Thoracic aorta (tissue), 2 donors: ENCODE data around the gene REEP6. TPM values are rescaled to one million over a fixed set of nuclear protein-coding genes. Genes with fewer than 3 reads are reported as not detected.

ENCODE experiments used
- ATAC-seq: fragments of 150-250 bp; one replicate; pipeline ENCODE4 v1.8.0; 2017; ENCODE audit warnings: low read depth; ENCODE audit not compliant: insufficient number of reproducible peaks, low FRiP score
- DNase-seq: peaks from one replicate; pipeline ENCODE4 v3.0.0-alpha.2; 2020; ENCODE audit warnings: low spot score
- H3K27ac ChIP-seq, 2 donors: fragments of 200-600 bp; sonication (generic); 1 replicate in 1 of 2; 2 replicates in 1 of 2; pipeline ENCODE4 v1.5.1; 2016; ENCODE audit warnings: mild to moderate bottlenecking in 2 of 2, moderate library complexity in 2 of 2
- H3K27me3 ChIP-seq: fragments of 200-600 bp; sonication (generic); replicated peaks from 2 replicates; pipeline ENCODE4 v1.6.0; 2016; ENCODE audit warnings: mild to moderate bottlenecking; ENCODE audit not compliant: insufficient read depth
- H3K36me3 ChIP-seq: fragments of 200-600 bp; sonication (generic); one replicate; pipeline ENCODE4 v1.5.1; 2016
- H3K4me1 ChIP-seq, 2 donors: fragments of 200-600 bp; sonication (generic); 1 replicate in 1 of 2; 2 replicates in 1 of 2; pipeline versions ENCODE4 v1.5.1 to v1.6.0; 2016; ENCODE audit warnings: low read depth in 2 of 2, mild to moderate bottlenecking in 1 of 2; ENCODE audit not compliant: control insufficient read depth in 1 of 2
- H3K4me3 ChIP-seq: fragments of 200-600 bp; sonication (generic); 2 replicates; pipeline ENCODE4 v1.5.1; 2016; ENCODE audit warnings: mild to moderate bottlenecking
- H3K9me3 ChIP-seq: fragments of 200-600 bp; sonication (generic); 2 replicates; pipeline ENCODE4 v1.5.1; 2016
- total RNA-seq, 2 donors: library from RNA; depleted of rRNA; stranded (reverse); fragments of >200 nt; gene quantifications; one replicate each; pipeline versions ENCODE4 v1.1.0 to v1.2.3, GENCODE V29; 2016
- TF ChIP-seq, protein P1 (sequence below): fragments of 200-600 bp; sonication (generic); IDR thresholded peaks from one replicate; pipeline ENCODE4 v1.5.1; 2019; ENCODE audit warnings: antibody characterized with exemption

The REEP6 gene
- total RNA-seq, 2 donors from 2014 or later = 0.35 to 1.6 TPM

DNA sequence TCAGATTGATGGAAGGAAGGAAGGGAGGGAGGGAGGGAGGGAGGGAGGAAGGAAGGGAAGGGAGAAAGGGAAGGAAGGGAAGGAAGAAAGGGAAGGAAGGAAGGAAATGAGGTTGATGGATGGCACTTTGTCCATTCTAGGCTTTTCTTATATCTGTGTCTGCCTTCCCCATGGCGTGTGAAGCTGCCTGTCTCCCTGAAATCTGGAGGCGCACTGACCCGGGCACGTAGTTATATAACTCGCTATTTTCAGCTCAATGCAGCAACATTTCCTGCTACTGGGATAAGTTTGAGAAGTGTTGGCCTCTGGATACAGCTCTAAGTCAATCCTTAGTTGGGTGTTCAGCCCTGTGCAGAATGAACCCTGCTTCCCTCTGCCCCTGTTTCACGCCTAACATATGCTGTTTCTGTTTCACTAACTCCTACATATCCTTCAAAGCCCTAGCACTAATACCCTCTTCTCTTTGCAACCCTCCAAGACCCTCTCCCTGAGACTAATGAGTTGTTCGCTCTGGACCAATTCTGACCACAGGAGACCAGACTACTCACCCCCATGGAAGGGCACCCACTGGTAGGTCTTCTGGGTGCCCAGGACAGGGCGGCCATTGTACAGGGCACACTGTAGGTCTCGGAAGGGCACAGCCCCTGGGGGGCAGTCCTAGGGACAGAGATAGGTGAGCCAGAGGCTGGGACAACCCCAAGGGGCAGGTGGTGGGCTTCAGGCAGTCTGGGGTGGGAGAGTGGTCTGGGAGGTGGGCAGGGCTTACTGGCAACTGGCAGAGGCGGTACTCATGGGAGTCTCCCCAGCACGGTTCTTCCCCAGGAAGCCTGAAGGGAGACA lies 18.8 kb downstream of the REEP6 start:
- H3K36me3 ChIP-seq = no peaks in the 10 kb centered on the region
- peak overlapping the region in 1 of 2 donors; percentile 68 for H3K27ac ChIP-seq
- TF ChIP-seq, protein P1, sequence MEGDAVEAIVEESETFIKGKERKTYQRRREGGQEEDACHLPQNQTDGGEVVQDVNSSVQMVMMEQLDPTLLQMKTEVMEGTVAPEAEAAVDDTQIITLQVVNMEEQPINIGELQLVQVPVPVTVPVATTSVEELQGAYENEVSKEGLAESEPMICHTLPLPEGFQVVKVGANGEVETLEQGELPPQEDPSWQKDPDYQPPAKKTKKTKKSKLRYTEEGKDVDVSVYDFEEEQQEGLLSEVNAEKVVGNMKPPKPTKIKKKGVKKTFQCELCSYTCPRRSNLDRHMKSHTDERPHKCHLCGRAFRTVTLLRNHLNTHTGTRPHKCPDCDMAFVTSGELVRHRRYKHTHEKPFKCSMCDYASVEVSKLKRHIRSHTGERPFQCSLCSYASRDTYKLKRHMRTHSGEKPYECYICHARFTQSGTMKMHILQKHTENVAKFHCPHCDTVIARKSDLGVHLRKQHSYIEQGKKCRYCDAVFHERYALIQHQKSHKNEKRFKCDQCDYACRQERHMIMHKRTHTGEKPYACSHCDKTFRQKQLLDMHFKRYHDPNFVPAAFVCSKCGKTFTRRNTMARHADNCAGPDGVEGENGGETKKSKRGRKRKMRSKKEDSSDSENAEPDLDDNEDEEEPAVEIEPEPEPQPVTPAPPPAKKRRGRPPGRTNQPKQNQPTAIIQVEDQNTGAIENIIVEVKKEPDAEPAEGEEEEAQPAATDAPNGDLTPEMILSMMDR = no peak
- no peak for DNase-seq
- peaks cover 3 to 24% of the 10 kb centered on the region in 2 donors for H3K4me1 ChIP-seq
- no peak for ATAC-seq
- no peaks in the 10 kb centered on the region for H3K27me3 ChIP-seq
- no peaks in the 10 kb centered on the region for H3K9me3 ChIP-seq
- H3K4me3 ChIP-seq = no peak overlapping the region

DNA sequence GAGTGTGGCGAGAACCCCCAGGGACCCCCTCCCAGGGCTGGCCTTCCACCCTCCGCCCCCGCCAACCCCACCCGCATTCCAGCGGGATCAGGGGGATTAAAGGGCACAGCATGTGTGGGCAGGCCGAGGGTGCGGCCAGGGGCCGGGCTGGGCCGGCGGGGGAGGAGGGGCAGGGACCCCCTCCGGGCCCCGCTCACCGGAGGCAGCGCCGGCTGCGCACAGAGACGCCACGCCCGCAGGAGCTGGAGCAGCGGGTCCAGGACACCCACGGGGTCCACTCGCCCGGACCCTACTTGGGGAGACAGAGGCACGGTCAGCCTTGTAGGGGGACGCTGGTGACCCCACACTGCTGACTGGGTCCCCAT lies 19.4 kb downstream of the REEP6 start:
- Histone ChIP-seq H3K36me3 (no peaks in the 10 kb centered on the region), H3K27me3 (no peaks in the 10 kb centered on the region), H3K4me1 (peaks cover 3 to 24% of the 10 kb centered on the region in 2 donors), H3K9me3 (no peaks in the 10 kb centered on the region), H3K4me3 (no peak overlapping the region), H3K27ac (no peak overlapping the region)
- DNase-seq (no peak), ATAC-seq (no peak)
- TF ChIP-seq, protein P1 = no peak

DNA sequence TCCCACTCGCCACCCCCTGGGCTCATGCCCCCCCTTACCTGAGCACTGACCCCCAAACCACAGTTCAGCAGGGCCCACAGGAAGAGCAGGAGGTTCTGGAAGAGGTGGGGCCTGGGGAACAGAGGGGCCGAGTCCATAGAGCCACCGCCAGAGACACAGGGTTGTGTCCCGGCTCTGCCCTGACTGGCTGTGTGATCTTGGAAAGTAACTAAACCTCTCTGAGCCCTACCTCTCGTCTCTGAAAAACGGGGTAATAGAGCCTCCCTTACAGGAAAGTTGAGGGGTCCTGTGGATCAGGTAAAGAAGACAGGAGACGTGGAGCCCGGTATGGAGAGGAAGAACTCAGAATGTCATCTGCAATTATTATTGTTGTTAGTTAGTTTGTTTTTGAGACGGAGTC lies 19.8 kb downstream of the REEP6 start:
- Histone ChIP-seq H3K27ac (no peak overlapping the region), H3K4me1 (peaks cover 3 to 24% of the 10 kb centered on the region in 2 donors), H3K9me3 (no peaks in the 10 kb centered on the region), H3K36me3 (no peaks in the 10 kb centered on the region), H3K4me3 (no peak overlapping the region), H3K27me3 (no peaks in the 10 kb centered on the region)
- DNase-seq (no peak), ATAC-seq (no peak)
- TF ChIP-seq, protein P1 = no peak

DNA sequence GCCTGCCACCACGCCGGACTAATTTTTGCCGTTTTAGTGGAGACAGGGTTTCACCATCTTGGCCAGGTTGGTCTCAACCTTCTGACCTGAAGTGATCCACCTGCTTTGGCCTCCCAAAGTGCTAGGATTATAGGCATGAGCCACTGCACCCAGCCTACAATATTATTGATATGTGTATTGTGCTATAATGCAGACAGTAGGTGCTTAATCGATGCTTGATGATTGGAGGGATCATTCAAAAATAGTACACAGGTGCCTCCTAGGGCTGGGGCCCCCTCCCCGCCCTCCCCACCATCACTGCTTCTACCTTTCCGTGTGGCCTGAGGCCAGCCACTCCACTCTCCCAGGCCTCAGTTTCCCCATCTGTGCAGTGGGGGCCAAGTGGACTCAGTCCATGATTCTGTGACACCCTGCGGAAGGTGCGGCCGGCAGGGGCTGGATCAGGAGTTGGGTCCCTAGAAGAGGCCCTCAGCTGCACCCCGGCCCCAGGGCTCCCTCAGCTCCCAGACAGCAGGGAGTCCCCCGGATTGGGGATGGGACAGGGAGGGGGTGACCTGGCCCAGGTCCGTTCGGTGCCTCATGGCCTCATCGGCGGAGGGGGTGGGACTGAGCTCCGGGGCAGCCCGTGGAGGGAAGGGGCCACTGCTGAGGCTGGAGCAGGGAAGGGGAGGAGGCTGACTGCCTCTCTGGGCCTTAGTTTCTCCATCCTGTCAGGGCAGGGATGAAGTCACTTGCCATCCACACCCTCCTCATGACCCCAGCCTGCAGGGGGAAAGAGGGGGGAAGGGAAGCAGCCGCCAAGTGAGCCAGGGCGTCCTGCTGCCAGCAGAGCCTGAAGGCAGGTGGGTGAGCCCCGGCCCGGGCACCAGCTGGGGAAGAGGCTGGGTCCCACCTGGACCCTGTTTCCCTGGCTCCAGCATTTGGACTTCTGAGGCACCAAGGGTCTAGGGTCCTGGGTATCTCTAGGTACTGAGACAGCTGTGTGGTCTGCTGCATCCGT lies 20.6 kb downstream of the REEP6 start:
- no peak for DNase-seq
- H3K27me3 ChIP-seq = no peaks in the 10 kb centered on the region
- TF ChIP-seq, protein P1 = no peak
- H3K36me3 ChIP-seq = no peaks in the 10 kb centered on the region
- ATAC-seq = no peak
- peak overlapping the region; percentile 78 for H3K4me3 ChIP-seq
- H3K27ac ChIP-seq = peak overlapping the region in 1 of 2 donors; percentile 59
- H3K4me1 ChIP-seq = peaks cover 3 to 24% of the 10 kb centered on the region in 2 donors
- no peaks in the 10 kb centered on the region for H3K9me3 ChIP-seq
